SH-SY5Y (cell line): Measurements from ENCODE around the gene TRIM47.

ENCODE experiments used
- GATA2 ChIP-seq: IDR thresholded peaks from 2 replicates; pipeline ENCODE4 v1.6.1; 2011; ENCODE audit warnings: mild to moderate bottlenecking, low read depth, low read length
- GATA3 ChIP-seq: IDR thresholded peaks from 2 replicates; pipeline ENCODE4 v1.6.1; 2011; ENCODE audit warnings: low read depth, mild to moderate bottlenecking, low read length, moderate library complexity

GRCh38 chr17:75906143-75906884 is 27.9 kb upstream of the TRIM47 start:
- TF ChIP-seq GATA2 (no peak), GATA3 (no peak)
